Measurements from ENCODE around the gene EFHC1. TPM values are rescaled to one million over a fixed set of nuclear protein-coding genes. Genes with fewer than 3 reads are reported as not detected.

The EFHC1 gene
- total RNA-seq, 1 experiment from 2014 or later: 13.2 TPM

DNA sequence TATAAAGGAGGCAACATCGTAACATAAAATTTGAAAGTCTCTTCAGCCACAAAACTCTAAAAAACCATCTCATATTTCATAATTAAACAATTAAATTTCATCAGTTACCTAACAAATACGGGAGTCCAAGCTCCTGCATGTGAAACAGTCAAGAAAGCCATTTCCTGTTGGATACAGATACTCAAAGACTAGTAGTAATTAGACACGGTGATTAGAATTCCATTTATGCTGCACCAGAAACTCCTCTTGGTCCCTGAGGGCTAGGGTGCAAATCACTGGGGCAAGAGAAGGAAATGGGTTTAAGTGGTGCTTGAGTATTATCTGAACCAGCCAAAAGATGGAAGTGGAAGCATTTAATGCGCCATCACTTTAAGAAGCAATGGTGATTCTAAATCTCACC is 129.3 kb downstream of the EFHC1 start:
- Mint-ChIP-seq H3K4me1 (peaks cover 58 to 60% of the 10 kb centered on the region in 2 experiments), H3K36me3 (ENCODE audit: insufficient read depth in 1 of 3, low read depth in 3 of 3) (no peaks in the 10 kb centered on the region), H3K9me3 (no peaks in the 10 kb centered on the region), H3K4me3 (no peak overlapping the region), H3K27ac (no peak overlapping the region), H3K27me3 (ENCODE audit: low read depth) (no peaks in the 10 kb centered on the region)
- no peak overlapping the region for H4K8ac ChIP-seq (replicated peaks; ENCODE audit: insufficient read length, low read depth, low read length)
- no peak overlapping the region for H4K5ac ChIP-seq (ENCODE audit: insufficient read length, low read depth, low read length)
- no peaks in the 10 kb centered on the region for H3K79me1 ChIP-seq (ENCODE audit: insufficient read depth, low read depth, low read length, poor library complexity, severe bottlenecking)
- H3K4ac ChIP-seq (ENCODE audit: low read depth, low read length): no peak overlapping the region
- no peak overlapping the region for H3K56ac ChIP-seq (ENCODE audit: insufficient read length, low read depth, low read length)
- H3K23me2 ChIP-seq (ENCODE audit: insufficient read length, low read depth, low read length, poor library complexity, severe bottlenecking): no peaks in the 10 kb centered on the region
- no peak overlapping the region for H3K27ac ChIP-seq (ENCODE audit: insufficient read length, low read depth, low read length)
- H3K18ac ChIP-seq (ENCODE audit: insufficient read length, low read depth, low read length): no peak overlapping the region
- no peak overlapping the region for H3K14ac ChIP-seq (ENCODE audit: insufficient read depth, low read length)
- no peak overlapping the region for H3T11ph ChIP-seq (ENCODE audit: low read length)
- H2BK12ac ChIP-seq (ENCODE audit: insufficient read length, low read depth, low read length): no peak overlapping the region
- H2BK15ac ChIP-seq (ENCODE audit: low read depth, low read length): no peak overlapping the region
- no peak overlapping the region for H4K91ac ChIP-seq (ENCODE audit: insufficient read length, low read depth, low read length)
- no peak overlapping the region for H2AFZ ChIP-seq (ENCODE audit: low read length)
- H2AK5ac ChIP-seq (ENCODE audit: insufficient read length, low read length): no peak overlapping the region
- no peaks in the 10 kb centered on the region for H3K9me3 ChIP-seq (ENCODE audit: control insufficient read depth, low read depth, low read length)
- no peak overlapping the region for H3K9ac ChIP-seq (ENCODE audit: extremely low read depth, insufficient read length, low read length)
- no peak for DNase-seq
- H3K27me3 ChIP-seq (ENCODE audit: insufficient read depth, low read length): no peaks in the 10 kb centered on the region
- H2BK5ac ChIP-seq (ENCODE audit: insufficient read length, low read length): no peak overlapping the region
- no peak overlapping the region for H3K4me2 ChIP-seq (ENCODE audit: insufficient read depth, insufficient read length, low read length)
- TF ChIP-seq CTCF (conservative IDR thresholded peaks at IDR 0.05): no peak
- H2BK120ac ChIP-seq (ENCODE audit: low read depth, low read length, poor library complexity, severe bottlenecking): no peak overlapping the region
- H4K20me1 ChIP-seq (ENCODE audit: control insufficient read depth, insufficient read depth, insufficient read length): no peaks in the 10 kb centered on the region
- H2BK20ac ChIP-seq (ENCODE audit: low read depth, low read length, poor library complexity, severe bottlenecking): no peak overlapping the region
- no CpG with 5 or more reads among the region's 4 CpGs for WGBS (ENCODE audit: extremely low coverage, insufficient read length, low lambda C conversion rate)
- no peak overlapping the region for H3K23ac ChIP-seq (ENCODE audit: insufficient read length, low read depth, low read length)
- peaks cover 8% of the 10 kb centered on the region; the same call in 1 of the 2 replicates for H3K79me2 ChIP-seq (ENCODE audit: insufficient read depth, low read length)
- H3K4me1 ChIP-seq (ENCODE audit: insufficient read depth, low read length): peaks cover 6% of the 10 kb centered on the region; the same call in 1 of the 2 replicates

Data from H9 (cell line).